ENCODE data around the gene FAM107A.

DNA sequence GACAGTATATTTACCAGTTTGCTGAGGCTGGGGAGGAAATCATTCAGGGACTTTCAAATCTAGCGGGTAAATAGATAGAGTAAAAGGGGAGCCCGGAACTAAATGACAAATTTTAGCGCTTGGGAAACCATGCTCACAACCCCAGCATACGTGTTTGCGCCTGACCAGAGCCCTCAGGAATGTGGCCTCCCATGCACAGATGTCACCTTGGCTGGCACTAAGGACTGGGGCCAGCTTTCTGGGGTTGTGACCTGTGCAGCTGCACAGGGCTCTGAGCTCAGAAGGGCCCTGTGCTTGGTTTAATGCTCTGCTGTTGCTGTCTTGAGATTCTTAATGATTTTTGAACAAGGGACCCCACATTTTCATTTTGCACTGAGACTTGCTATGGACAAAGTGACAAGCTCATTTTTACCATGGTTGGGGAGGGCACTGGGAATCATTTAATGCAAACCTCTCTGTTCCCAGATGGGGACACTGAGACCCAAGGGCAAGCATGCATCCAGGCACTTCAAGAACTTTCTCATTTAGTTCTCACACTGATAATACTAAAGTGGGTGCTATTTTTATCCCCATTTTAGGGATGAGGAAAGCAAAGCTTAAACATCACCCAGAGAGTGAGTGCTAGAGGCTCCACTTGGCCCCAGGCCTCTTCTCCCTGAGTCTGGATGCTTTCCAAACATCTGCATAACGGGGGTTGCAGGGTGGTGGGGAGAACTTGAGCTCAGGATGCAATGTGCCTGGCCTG is 44.1 kb upstream of the FAM107A start:
- no peak for TF ChIP-seq SP1 (IDR thresholded peaks at IDR 0.05)
- no peak for TF ChIP-seq FOXM1 (IDR thresholded peaks at IDR 0.05; ENCODE audit: borderline replicate concordance)
- TF ChIP-seq FOXA1 (IDR thresholded peaks at IDR 0.05): no peak
- TF ChIP-seq ZNF384 (IDR thresholded peaks at IDR 0.05): no peak
- TF ChIP-seq FOXK2 (IDR thresholded peaks at IDR 0.05): no peak
- TF ChIP-seq BHLHE40 (IDR thresholded peaks at IDR 0.05; ENCODE audit: borderline replicate concordance): no peak
- no peak for TF ChIP-seq TARDBP (IDR thresholded peaks at IDR 0.05)
- no peak for TF ChIP-seq SUZ12 (IDR thresholded peaks at IDR 0.05)
- TF ChIP-seq, protein P1, sequence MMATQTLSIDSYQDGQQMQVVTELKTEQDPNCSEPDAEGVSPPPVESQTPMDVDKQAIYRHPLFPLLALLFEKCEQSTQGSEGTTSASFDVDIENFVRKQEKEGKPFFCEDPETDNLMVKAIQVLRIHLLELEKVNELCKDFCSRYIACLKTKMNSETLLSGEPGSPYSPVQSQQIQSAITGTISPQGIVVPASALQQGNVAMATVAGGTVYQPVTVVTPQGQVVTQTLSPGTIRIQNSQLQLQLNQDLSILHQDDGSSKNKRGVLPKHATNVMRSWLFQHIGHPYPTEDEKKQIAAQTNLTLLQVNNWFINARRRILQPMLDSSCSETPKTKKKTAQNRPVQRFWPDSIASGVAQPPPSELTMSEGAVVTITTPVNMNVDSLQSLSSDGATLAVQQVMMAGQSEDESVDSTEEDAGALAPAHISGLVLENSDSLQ (IDR thresholded peaks at IDR 0.05): no peak
- TF ChIP-seq CTBP1 (IDR thresholded peaks at IDR 0.05; ENCODE audit: borderline replicate concordance): no peak
- no peak for TF ChIP-seq NFRKB (IDR thresholded peaks at IDR 0.05)

Data from HEK293T (cell line).